Liver (tissue), 9 donors: Measurements from ENCODE around the gene ALDH5A1. TPM values are rescaled to one million over a fixed set of nuclear protein-coding genes. Genes with fewer than 3 reads are reported as not detected.

Experiments used
- DNase-seq: peaks from one replicate; pipeline ENCODE4 v3.0.0-alpha.2; 2017; ENCODE audit warnings: low spot score
- H3K27ac ChIP-seq, 2 donors: one replicate each; pipeline ENCODE4 v1.7.0; 2013; ENCODE audit warnings: inconsistent platforms in 2 of 2, low read length in 2 of 2, control low read depth in 1 of 2, low read depth in 1 of 2, mild to moderate bottlenecking in 1 of 2
- H3K27me3 ChIP-seq, 4 donors: one replicate each; pipeline versions ENCODE4 v1.6.1 to v1.7.0; 2013; ENCODE audit warnings: low read length in 3 of 4, inconsistent platforms in 1 of 4, mild to moderate bottlenecking in 1 of 4, moderate library complexity in 1 of 4; ENCODE audit not compliant: control insufficient read depth in 4 of 4, insufficient read depth in 4 of 4
- H3K36me3 ChIP-seq, 4 donors: one replicate each; pipeline versions ENCODE4 v1.6.1 to v1.7.0; 2013; ENCODE audit warnings: low read length in 3 of 4, mild to moderate bottlenecking in 3 of 4, low read depth in 1 of 4, moderate library complexity in 1 of 4; ENCODE audit not compliant: control insufficient read depth in 4 of 4, insufficient read depth in 3 of 4
- H3K4me1 ChIP-seq, 4 donors: one replicate each; pipeline versions ENCODE4 v1.6.1 to v1.7.0; 2013; ENCODE audit warnings: low read length in 3 of 4, mild to moderate bottlenecking in 3 of 4, moderate library complexity in 1 of 4; ENCODE audit not compliant: control insufficient read depth in 4 of 4, insufficient read depth in 4 of 4
- H3K4me3 ChIP-seq, 3 donors: one replicate each; pipeline versions ENCODE4 v1.6.1 to v1.7.0; 2013; ENCODE audit warnings: low read length in 3 of 3, control low read depth in 1 of 3, low read depth in 1 of 3, mild to moderate bottlenecking in 1 of 3
- H3K9ac ChIP-seq, 2 donors: one replicate each; pipeline ENCODE4 v1.7.0; 2013; ENCODE audit warnings: low read length in 2 of 2, mild to moderate bottlenecking in 2 of 2, moderate library complexity in 2 of 2, control low read depth in 1 of 2, low read depth in 1 of 2
- H3K9me3 ChIP-seq, 4 donors: one replicate each; pipeline versions ENCODE4 v1.6.1 to v1.7.0; 2013; ENCODE audit warnings: low read length in 3 of 4; ENCODE audit not compliant: control insufficient read depth in 4 of 4
- ATF3 ChIP-seq: IDR thresholded peaks from 2 replicates; pipeline ENCODE4 v1.6.1; 2016; ENCODE audit warnings: antibody characterized with exemption
- CTCF ChIP-seq: fragments of 150-350 bp; IDR thresholded peaks from 2 replicates; pipeline ENCODE4 v1.5.1; 2017; ENCODE audit warnings: improper control_type of control experiment, low read depth, low read length; ENCODE audit not compliant: missing input control
- FOXA1 ChIP-seq: IDR thresholded peaks from 2 replicates; pipeline ENCODE4 v1.6.1; 2016; ENCODE audit warnings: antibody characterized with exemption
- GABPA ChIP-seq, 2 donors: IDR thresholded peaks in 1 of 2; conservative IDR thresholded peaks in 1 of 2; 2 replicates each; pipeline ENCODE4 v1.6.1; 2016; ENCODE audit warnings: antibody characterized with exemption in 2 of 2, mild to moderate bottlenecking in 1 of 2, moderate library complexity in 1 of 2
- HNF4A ChIP-seq, 2 donors: conservative IDR thresholded peaks; 2 replicates each; pipeline ENCODE4 v1.6.1; 2016; ENCODE audit warnings: antibody characterized with exemption in 2 of 2, mild to moderate bottlenecking in 2 of 2
- HNF4G ChIP-seq: IDR thresholded peaks from 2 replicates; pipeline ENCODE4 v1.6.1; 2016; ENCODE audit warnings: antibody characterized with exemption
- MAX ChIP-seq: IDR thresholded peaks from 2 replicates; pipeline ENCODE4 v1.6.1; 2016; ENCODE audit warnings: antibody characterized with exemption
- NR2F2 ChIP-seq: IDR thresholded peaks from 2 replicates; pipeline ENCODE4 v1.6.1; 2016; ENCODE audit warnings: antibody characterized with exemption
- RAD21 ChIP-seq, 2 donors: IDR thresholded peaks; 2 replicates each; pipeline ENCODE4 v1.6.1; 2016; ENCODE audit warnings: antibody characterized with exemption in 2 of 2, mild to moderate bottlenecking in 2 of 2
- REST ChIP-seq: IDR thresholded peaks from 2 replicates; pipeline ENCODE4 v1.6.1; 2016; ENCODE audit warnings: antibody characterized with exemption, mild to moderate bottlenecking
- RXRA ChIP-seq, 2 donors: IDR thresholded peaks; 2 replicates each; pipeline ENCODE4 v1.6.1; 2017 to 2018; ENCODE audit warnings: antibody characterized with exemption in 2 of 2, mild to moderate bottlenecking in 1 of 2
- SP1 ChIP-seq: IDR thresholded peaks from 2 replicates; pipeline ENCODE4 v1.6.1; 2018; ENCODE audit warnings: antibody characterized with exemption, mild to moderate bottlenecking
- TAF1 ChIP-seq: conservative IDR thresholded peaks from 2 replicates; pipeline ENCODE4 v1.6.1; 2016; ENCODE audit warnings: antibody characterized with exemption, mild to moderate bottlenecking
- YY1 ChIP-seq: IDR thresholded peaks from 2 replicates; pipeline ENCODE4 v1.6.1; 2016; ENCODE audit warnings: antibody characterized with exemption, mild to moderate bottlenecking
- ZBTB33 ChIP-seq: IDR thresholded peaks from 2 replicates; pipeline ENCODE4 v1.6.1; 2016; ENCODE audit warnings: antibody characterized with exemption
- WGBS: extraction: QIAGEN DNeasy Blood & Tissue Kit; methylation state at CpG from one replicate; pipeline ENCODE4 v1.1.7; 2013; 5-methylcytosine and 5-hydroxymethylcytosine counted together
- polyA plus RNA-seq, 2 donors: library from polyadenylated mRNA; stranded (reverse) in 1 of 2; unstranded in 1 of 2; fragments of 200-250 nt in 1 of 2; fragments of >200 nt in 1 of 2; fragmentation: Nextera tagmentation in 1 of 2; extraction: Ambion mirVana in 1 of 2; gene quantifications; one replicate each; pipeline versions ENCODE4 v1.2.1 to v1.2.3, GENCODE V29; 2013 to 2015
- total RNA-seq, 2 donors: library from RNA; depleted of rRNA; stranded (reverse); fragments of >200 nt; gene quantifications; one replicate each; pipeline ENCODE4 v1.2.3, GENCODE V29; 2014
- donor health status: healthy.
- donor health status: healthy.
- donor health status: healthy.
- donor health status: healthy.
- donor health status: healthy.

ALDH5A1 gene
- total and polyA plus RNA-seq, 4 donors = 18.2 to 26.8 (median 19.6) TPM

GRCh38 chr6:24549674-24550353 is 55.0 kb downstream of the ALDH5A1 start:
- no peaks in the 10 kb centered on the region for H3K36me3 ChIP-seq
- H3K4me3 ChIP-seq = no peak overlapping the region
- no peak overlapping the region for H3K27ac ChIP-seq
- 77% methylated on average over 13 of the region's 13 CpGs for WGBS
- no peak for DNase-seq
- no peak for TF ChIP-seq TAF1
- no peak for TF ChIP-seq MAX
- TF ChIP-seq CTCF = no peak
- no peak for TF ChIP-seq NR2F2
- no peak for TF ChIP-seq ZBTB33
- TF ChIP-seq FOXA1 = no peak
- no peak for TF ChIP-seq HNF4A (conservative IDR thresholded peaks at IDR 0.05)
- TF ChIP-seq GABPA (IDR thresholded peaks at IDR 0.05 in 1 of 2, conservative IDR thresholded peaks at IDR 0.05 in 1 of 2) = no peak
- TF ChIP-seq RXRA (IDR thresholded peaks at IDR 0.05) = no peak
- TF ChIP-seq RAD21 (IDR thresholded peaks at IDR 0.05) = no peak
- no peaks in the 10 kb centered on the region for H3K4me1 ChIP-seq
- H3K27me3 ChIP-seq = no peaks in the 10 kb centered on the region
- no peak overlapping the region for H3K9ac ChIP-seq
- H3K9me3 ChIP-seq = no peaks in the 10 kb centered on the region

- H3K4me3 ChIP-seq = no peak overlapping the region
- TF ChIP-seq HNF4A (conservative IDR thresholded peaks at IDR 0.05) (no peak), TAF1 (no peak), ATF3 (no peak), CTCF (no peak), ZBTB33 (no peak), YY1 (no peak), REST (no peak), SP1 (no peak), HNF4G (no peak)
- no peak overlapping the region for H3K27ac ChIP-seq
- no peaks in the 10 kb centered on the region for H3K27me3 ChIP-seq
- WGBS = 88% methylated on average over 5 of the region's 5 CpGs
- H3K4me1 ChIP-seq = no peaks in the 10 kb centered on the region
- no peaks in the 10 kb centered on the region for H3K36me3 ChIP-seq
- no peak overlapping the region for H3K9ac ChIP-seq
- DNase-seq = no peak
- H3K9me3 ChIP-seq = no peaks in the 10 kb centered on the region
Observed at GRCh38 chr6:24551139-24551538, 56.4 kb downstream of the ALDH5A1 start.
